A549 (cell line): Measurements from ENCODE around the gene BCOR. TPM values are rescaled to one million over a fixed set of nuclear protein-coding genes. Genes with fewer than 3 reads are reported as not detected.

Experiments used
- ATAC-seq, 2 experiments: fragments of 200-7000 bp in 1 of 2; fragments of >200 bp in 1 of 2; cut with Nextera tagmentation in 1 of 2; cut with Tn5 transposase in 1 of 2; 3 replicates each; pipeline versions ENCODE4 v1.8.0 to v1.9.1; 2018 to 2020; ENCODE audit warnings: mild to moderate bottlenecking in 1 of 2, moderate library complexity in 1 of 2
- CTCF ChIA-PET: fragments of 300-600 bp; sonication (Branson Sonifier 250); formaldehyde crosslinking; extraction: SDS; loops from one replicate; lab custom pipeline; 2021; ENCODE audit warnings: antibody characterized with exemption, inconsistent platforms; lab: Yijun Ruan, JAX
- POLR2A ChIA-PET: fragments of 350-600 bp; formaldehyde crosslinking; extraction: SDS; loops from one replicate; lab custom pipeline; 2021; ENCODE audit warnings: antibody characterized with exemption, inconsistent platforms; lab: Yijun Ruan, JAX
- DNase-seq, 2 experiments: peaks; one replicate each; pipeline versions ENCODE4 v3.0.0 to v3.0.0-alpha.2; 2011 to 2016; ENCODE audit warnings: low read depth in 1 of 2, low spot score in 1 of 2
- FAIRE-seq: peaks from 2 replicates; lab custom pipeline; 2011; peaks lifted over from hg19 to GRCh38; lab: Jason Lieb, UNC
- H3K27ac ChIP-seq, 2 experiments: fragments of >200 bp; sonication (Bioruptor Twin); formaldehyde crosslinking; 3 replicates each; pipeline ENCODE4 v1.5.1; 2016 to 2017
- H3K4me1 ChIP-seq: fragments of >200 bp; sonication (Bioruptor Twin); formaldehyde crosslinking; 3 replicates; pipeline ENCODE4 v1.6.1; 2016
- H3K4me2 ChIP-seq: fragments of >200 bp; sonication (Bioruptor Twin); formaldehyde crosslinking; 3 replicates; pipeline ENCODE4 v1.6.1; 2016
- H3K4me3 ChIP-seq: fragments of >200 bp; sonication (Bioruptor Twin); formaldehyde crosslinking; 3 replicates; pipeline ENCODE4 v1.5.1; 2016
- H3K9me3 ChIP-seq: fragments of >200 bp; sonication (Bioruptor Twin); formaldehyde crosslinking; 3 replicates; pipeline ENCODE4 v1.6.1; 2016
- CBX8 ChIP-seq: fragments of 200-600 bp; sonication (generic); IDR thresholded peaks from 2 replicates; pipeline ENCODE4 v1.6.1; 2016
- EHMT2 ChIP-seq: fragments of 200-600 bp; sonication (generic); IDR thresholded peaks from 2 replicates; pipeline ENCODE4 v1.6.1; 2016; ENCODE audit warnings: antibody characterized with exemption, low read depth, mild to moderate bottlenecking, moderate library complexity
- FOSL2 ChIP-seq, 2 experiments: fragments of 450-650 bp in 1 of 2; fragments of >200 bp in 1 of 2; sonication (Bioruptor Twin) in 1 of 2; formaldehyde crosslinking; IDR thresholded peaks; 2 replicates each; pipeline versions ENCODE4 v1.5.0 to v1.6.1; 2016 to 2020; ENCODE audit warnings: mild to moderate bottlenecking in 1 of 2, moderate library complexity in 1 of 2
- HDAC2 ChIP-seq: fragments of 200-600 bp; sonication (generic); IDR thresholded peaks from 2 replicates; pipeline ENCODE4 v1.6.1; 2016
- HEYL ChIP-seq: fragments of 250-450 bp; sonication (Bioruptor Pico); IDR thresholded peaks from 2 replicates; pipeline ENCODE4 v1.8.0; 2021; ENCODE audit warnings: mild to moderate bottlenecking, moderate library complexity
- HOXB5 ChIP-seq: fragments of 250-450 bp; sonication (Bioruptor Pico); IDR thresholded peaks from 2 replicates; pipeline ENCODE4 v1.5.0; 2020; ENCODE audit warnings: mild to moderate bottlenecking, moderate library complexity
- MAFK ChIP-seq: fragments of 450-650 bp; IDR thresholded peaks from 2 replicates; pipeline ENCODE4 v1.6.1; 2014; ENCODE audit not compliant: partially characterized antibody
- NFE2L2 ChIP-seq: fragments of 150-350 bp; conservative IDR thresholded peaks from 2 replicates; pipeline ENCODE4 v1.6.1; 2014; ENCODE audit warnings: low read length
- NPAS2 ChIP-seq: fragments of 250-450 bp; sonication (Bioruptor Pico); IDR thresholded peaks from 2 replicates; pipeline ENCODE4 v1.8.0; 2022; ENCODE audit warnings: mild to moderate bottlenecking, moderate library complexity, borderline replicate concordance
- NR3C1 ChIP-seq: fragments of >200 bp; sonication (Bioruptor Twin); formaldehyde crosslinking; IDR thresholded peaks from 3 replicates; pipeline ENCODE4 v1.6.1; 2017
- POLR2AphosphoS2 ChIP-seq: conservative IDR thresholded peaks from 2 replicates; pipeline ENCODE4 v1.6.1; 2012; ENCODE audit warnings: low read length, improper control_type of control experiment, inconsistent platforms
- RCOR1 ChIP-seq: fragments of 150-350 bp; IDR thresholded peaks from 2 replicates; pipeline ENCODE4 v1.6.1; 2014; ENCODE audit warnings: antibody characterized with exemption, low read length, low read depth
- RFX5 ChIP-seq: fragments of 450-650 bp; IDR thresholded peaks from 2 replicates; pipeline ENCODE4 v1.7.1; 2014; ENCODE audit warnings: antibody characterized with exemption, mild to moderate bottlenecking, moderate library complexity
- SREBF2 ChIP-seq: fragments of 450-650 bp; IDR thresholded peaks from 2 replicates; pipeline ENCODE4 v1.6.1; 2014; ENCODE audit warnings: mild to moderate bottlenecking, moderate library complexity
- TFCP2L1 ChIP-seq: fragments of 250-450 bp; sonication (Bioruptor Pico); IDR thresholded peaks from 2 replicates; pipeline ENCODE4 v1.5.0; 2021; ENCODE audit warnings: mild to moderate bottlenecking
- TP53 ChIP-seq: fragments of 250-450 bp; sonication (Bioruptor Pico); IDR thresholded peaks from 2 replicates; pipeline ENCODE4 v1.5.0; 2021; ENCODE audit warnings: mild to moderate bottlenecking, moderate library complexity
- ZSCAN20 ChIP-seq: fragments of 250-450 bp; sonication (Bioruptor Pico); IDR thresholded peaks from 2 replicates; pipeline ENCODE4 v1.8.0; 2022; ENCODE audit warnings: mild to moderate bottlenecking, moderate library complexity
- WGBS: methylation state at CpG from one replicate; pipeline ENCODE4 v1.1.6; 2017; ENCODE audit errors: missing lambda C conversion rate; 5-methylcytosine and 5-hydroxymethylcytosine counted together
- polyA plus RNA-seq, 4 experiments: library from polyadenylated mRNA; depleted of rRNA in 3 of 4; stranded (reverse); fragments of >200 nt; fragmentation: RNase III in 1 of 4; extraction: RNeasy Plus Mini Kit Qiagen cat#74134 plus additional on column Dnase treatment in 1 of 4; gene quantifications; 2 replicates in 3 of 4; 3 replicates in 1 of 4; pipeline ENCODE4 v1.2.3, GENCODE V29; 2011 to 2017
- TF ChIP-seq, protein P1 (sequence below): IDR thresholded peaks from 2 replicates; pipeline ENCODE4 v1.6.1; 2012
- TF ChIP-seq, protein P2 (sequence below): fragments of 450-650 bp; IDR thresholded peaks from 2 replicates; pipeline ENCODE4 v1.6.1; 2014; ENCODE audit warnings: antibody characterized with exemption
- TF ChIP-seq, protein P3 (sequence below): fragments of 200-600 bp; sonication (generic); IDR thresholded peaks from 2 replicates; pipeline ENCODE4 v1.6.1; 2016; ENCODE audit warnings: antibody characterized with exemption, mild to moderate bottlenecking, moderate library complexity
- TF ChIP-seq, protein P4 (sequence below): IDR thresholded peaks from 2 replicates; pipeline ENCODE4 v1.6.1; 2012; ENCODE audit warnings: low read depth, borderline replicate concordance
- TF ChIP-seq, protein P5 (sequence below): IDR thresholded peaks from 2 replicates; pipeline ENCODE4 v1.6.1; 2012

BCOR gene
- polyA plus RNA-seq, 2 of the 4 experiments (the other 2 are of a cell fraction), result 12.2 to 12.6 TPM

DNA sequence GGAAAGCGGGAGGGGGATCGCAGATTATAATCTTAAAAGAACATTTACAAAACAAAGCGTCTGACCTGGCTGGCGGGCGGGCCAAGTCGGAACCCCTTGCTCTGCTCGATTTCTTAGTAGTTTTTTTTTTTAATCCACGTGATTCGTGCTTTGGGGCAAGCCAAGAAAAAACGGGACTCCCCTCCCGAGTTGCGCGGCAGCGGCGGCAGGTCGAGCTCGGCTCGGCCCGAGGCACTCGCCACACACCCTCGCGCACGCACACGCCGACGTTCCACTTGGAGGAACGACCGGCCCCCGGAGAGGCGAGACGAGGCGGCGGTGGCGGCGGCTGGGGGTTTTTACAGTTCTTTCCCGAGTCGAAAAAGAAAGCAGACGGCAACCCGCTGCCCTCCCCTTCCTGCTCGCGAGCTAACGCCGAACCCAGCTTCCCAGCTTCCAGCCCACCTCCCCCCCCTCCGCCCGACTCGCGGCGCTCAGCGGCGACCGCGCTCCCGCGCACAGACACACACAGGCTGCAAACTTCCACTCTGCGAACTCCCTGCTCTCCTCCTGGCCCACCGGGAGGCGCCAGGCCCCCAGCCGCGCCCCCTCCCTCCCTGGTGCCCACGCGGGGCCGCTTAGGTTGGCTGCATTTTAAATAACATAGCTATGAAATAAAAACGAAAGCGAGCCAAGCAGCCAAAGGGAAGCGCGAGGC, 1.2 kb downstream of the BCOR start:
- TF ChIP-seq CBX8 (no peak), SREBF2 (no peak), RCOR1 (no peak), NFE2L2 (no peak), EHMT2 (no peak), HDAC2 (no peak), POLR2AphosphoS2 (no peak), MAFK (no peak), TP53 (CRISPR knock-in tag) (no peak), NR3C1 (no peak), TFCP2L1 (no peak), NPAS2 (CRISPR knock-in tag) (no peak), HEYL (CRISPR knock-in tag) (no peak), HOXB5 (CRISPR knock-in tag) (no peak)
- TF ChIP-seq, protein P1, sequence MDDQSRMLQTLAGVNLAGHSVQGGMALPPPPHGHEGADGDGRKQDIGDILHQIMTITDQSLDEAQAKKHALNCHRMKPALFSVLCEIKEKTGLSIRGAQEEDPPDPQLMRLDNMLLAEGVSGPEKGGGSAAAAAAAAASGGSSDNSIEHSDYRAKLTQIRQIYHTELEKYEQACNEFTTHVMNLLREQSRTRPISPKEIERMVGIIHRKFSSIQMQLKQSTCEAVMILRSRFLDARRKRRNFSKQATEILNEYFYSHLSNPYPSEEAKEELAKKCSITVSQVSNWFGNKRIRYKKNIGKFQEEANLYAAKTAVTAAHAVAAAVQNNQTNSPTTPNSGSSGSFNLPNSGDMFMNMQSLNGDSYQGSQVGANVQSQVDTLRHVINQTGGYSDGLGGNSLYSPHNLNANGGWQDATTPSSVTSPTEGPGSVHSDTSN, result no peak
- TF ChIP-seq, protein P2, sequence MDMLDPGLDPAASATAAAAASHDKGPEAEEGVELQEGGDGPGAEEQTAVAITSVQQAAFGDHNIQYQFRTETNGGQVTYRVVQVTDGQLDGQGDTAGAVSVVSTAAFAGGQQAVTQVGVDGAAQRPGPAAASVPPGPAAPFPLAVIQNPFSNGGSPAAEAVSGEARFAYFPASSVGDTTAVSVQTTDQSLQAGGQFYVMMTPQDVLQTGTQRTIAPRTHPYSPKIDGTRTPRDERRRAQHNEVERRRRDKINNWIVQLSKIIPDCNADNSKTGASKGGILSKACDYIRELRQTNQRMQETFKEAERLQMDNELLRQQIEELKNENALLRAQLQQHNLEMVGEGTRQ, result no peak
- TF ChIP-seq, protein P3, sequence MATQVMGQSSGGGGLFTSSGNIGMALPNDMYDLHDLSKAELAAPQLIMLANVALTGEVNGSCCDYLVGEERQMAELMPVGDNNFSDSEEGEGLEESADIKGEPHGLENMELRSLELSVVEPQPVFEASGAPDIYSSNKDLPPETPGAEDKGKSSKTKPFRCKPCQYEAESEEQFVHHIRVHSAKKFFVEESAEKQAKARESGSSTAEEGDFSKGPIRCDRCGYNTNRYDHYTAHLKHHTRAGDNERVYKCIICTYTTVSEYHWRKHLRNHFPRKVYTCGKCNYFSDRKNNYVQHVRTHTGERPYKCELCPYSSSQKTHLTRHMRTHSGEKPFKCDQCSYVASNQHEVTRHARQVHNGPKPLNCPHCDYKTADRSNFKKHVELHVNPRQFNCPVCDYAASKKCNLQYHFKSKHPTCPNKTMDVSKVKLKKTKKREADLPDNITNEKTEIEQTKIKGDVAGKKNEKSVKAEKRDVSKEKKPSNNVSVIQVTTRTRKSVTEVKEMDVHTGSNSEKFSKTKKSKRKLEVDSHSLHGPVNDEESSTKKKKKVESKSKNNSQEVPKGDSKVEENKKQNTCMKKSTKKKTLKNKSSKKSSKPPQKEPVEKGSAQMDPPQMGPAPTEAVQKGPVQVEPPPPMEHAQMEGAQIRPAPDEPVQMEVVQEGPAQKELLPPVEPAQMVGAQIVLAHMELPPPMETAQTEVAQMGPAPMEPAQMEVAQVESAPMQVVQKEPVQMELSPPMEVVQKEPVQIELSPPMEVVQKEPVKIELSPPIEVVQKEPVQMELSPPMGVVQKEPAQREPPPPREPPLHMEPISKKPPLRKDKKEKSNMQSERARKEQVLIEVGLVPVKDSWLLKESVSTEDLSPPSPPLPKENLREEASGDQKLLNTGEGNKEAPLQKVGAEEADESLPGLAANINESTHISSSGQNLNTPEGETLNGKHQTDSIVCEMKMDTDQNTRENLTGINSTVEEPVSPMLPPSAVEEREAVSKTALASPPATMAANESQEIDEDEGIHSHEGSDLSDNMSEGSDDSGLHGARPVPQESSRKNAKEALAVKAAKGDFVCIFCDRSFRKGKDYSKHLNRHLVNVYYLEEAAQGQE, result no peak
- CTCF ChIA-PET, result interaction anchor here (1.9 kb wide), 1 partner anchor 10 kb away, joined by 7 read pairs; no protein-coding TSS in a partner anchor
- ATAC-seq (peak; percentile 7 to 45; a peak in 3 of 6 replicates), DNase-seq (peak in 1 of 2 experiments; percentile 36), FAIRE-seq (no peak)
- Histone ChIP-seq H3K4me3 (peak overlapping the region; percentile 84), H3K9me3 (no peaks in the 10 kb centered on the region), H3K4me1 (peaks cover 25% of the 10 kb centered on the region), H3K27ac (peak overlapping the region; percentile 98), H3K4me2 (peak overlapping the region; percentile 94)
- WGBS, result 0% methylated on average over 10 of the region's 66 CpGs
- POLR2A ChIA-PET, result interaction anchor here (0.6 to 4.5 kb wide), 5 partner anchors 9 to 287 kb away, joined by 3 to 67 read pairs (median 4); no protein-coding TSS in a partner anchor

DNA sequence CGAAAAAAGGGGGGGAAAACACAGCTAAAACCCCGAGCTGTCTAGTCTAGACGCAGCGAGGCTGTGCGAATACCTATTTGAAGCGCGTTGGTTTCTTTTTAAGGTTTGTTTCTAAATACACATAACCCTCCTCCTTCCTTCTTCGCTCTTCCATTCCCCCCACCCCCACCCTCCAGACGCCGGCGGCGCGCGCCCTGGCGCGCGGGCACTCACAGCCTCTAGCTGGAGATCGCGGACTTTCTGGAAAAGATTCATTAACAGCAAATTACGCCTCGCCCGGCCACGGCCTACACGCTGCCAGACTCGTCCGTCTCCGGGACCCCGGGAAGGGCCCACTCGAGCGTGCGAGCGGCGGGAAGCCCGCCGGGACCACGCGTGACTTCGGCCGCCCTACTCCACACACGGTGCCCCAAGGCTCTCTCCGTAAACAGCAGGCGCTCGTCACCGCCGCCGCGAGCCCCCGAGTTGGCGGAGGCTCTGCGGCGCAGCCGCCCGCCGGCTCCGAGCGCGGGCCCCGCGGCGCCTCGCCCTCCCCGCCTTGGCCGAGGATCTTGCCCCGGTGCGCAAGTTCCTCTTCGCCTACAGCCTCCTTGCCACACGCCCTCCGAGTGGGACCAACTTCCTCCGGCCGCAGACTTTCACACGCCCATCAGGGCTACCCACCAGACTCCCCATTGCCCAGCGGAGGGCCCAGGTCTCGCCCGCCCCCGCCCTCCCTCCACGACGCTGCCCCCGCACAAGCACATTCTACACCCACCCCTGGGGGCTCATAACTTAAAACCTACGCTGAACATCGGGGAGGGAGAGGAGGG, 2.0 kb downstream of the BCOR start:
- TF ChIP-seq, protein P4, sequence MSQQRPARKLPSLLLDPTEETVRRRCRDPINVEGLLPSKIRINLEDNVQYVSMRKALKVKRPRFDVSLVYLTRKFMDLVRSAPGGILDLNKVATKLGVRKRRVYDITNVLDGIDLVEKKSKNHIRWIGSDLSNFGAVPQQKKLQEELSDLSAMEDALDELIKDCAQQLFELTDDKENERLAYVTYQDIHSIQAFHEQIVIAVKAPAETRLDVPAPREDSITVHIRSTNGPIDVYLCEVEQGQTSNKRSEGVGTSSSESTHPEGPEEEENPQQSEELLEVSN, result no peak
- TF ChIP-seq ZSCAN20 (CRISPR knock-in tag) (no peak), RFX5 (no peak), FOSL2 (IDR thresholded peaks at IDR 0.05) (no peak), FOSL2 (CRISPR knock-in tag; IDR thresholded peaks at IDR 0.05) (no peak)
- TF ChIP-seq, protein P5, sequence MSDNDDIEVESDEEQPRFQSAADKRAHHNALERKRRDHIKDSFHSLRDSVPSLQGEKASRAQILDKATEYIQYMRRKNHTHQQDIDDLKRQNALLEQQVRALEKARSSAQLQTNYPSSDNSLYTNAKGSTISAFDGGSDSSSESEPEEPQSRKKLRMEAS, result no peak
- Histone ChIP-seq H3K4me3 (peak overlapping the region; percentile 84), H3K4me1 (peaks cover 25% of the 10 kb centered on the region), H3K4me2 (peak overlapping the region; percentile 94), H3K9me3 (no peaks in the 10 kb centered on the region), H3K27ac (peak overlapping the region; percentile 98)
- ChIA-PET POLR2A (interaction anchor here (0.6 to 4.5 kb wide), 4 partner anchors 9 to 286 kb away, joined by 3 to 67 read pairs (median 14); no protein-coding TSS in a partner anchor), CTCF (no interaction called here)
- DNase-seq (no peak), ATAC-seq (peak in 1 of 2 experiments; percentile 8; a peak in 3 of 6 replicates), FAIRE-seq (no peak)
- WGBS, result 5% methylated on average over 11 of the region's 80 CpGs
